SH-SY5Y (cell line): Measurements from ENCODE around the gene CERCAM.

Source experiments
- GATA2 ChIP-seq: IDR thresholded peaks from 2 replicates; pipeline ENCODE4 v1.6.1; 2011; ENCODE audit warnings: mild to moderate bottlenecking, low read depth, low read length
- GATA3 ChIP-seq: IDR thresholded peaks from 2 replicates; pipeline ENCODE4 v1.6.1; 2011; ENCODE audit warnings: low read depth, mild to moderate bottlenecking, low read length, moderate library complexity

GRCh38 chr9:128481561-128481960 is 60.9 kb downstream of the CERCAM start:
- no peak for TF ChIP-seq GATA2
- no peak for TF ChIP-seq GATA3
